Measurements from ENCODE around the gene C16orf86. TPM values are rescaled to one million over a fixed set of nuclear protein-coding genes. Genes with fewer than 3 reads are reported as not detected.

The C16orf86 gene
- total RNA-seq, 2 experiments from 2014 or later: 2.3 to 2.5 TPM

DNA sequence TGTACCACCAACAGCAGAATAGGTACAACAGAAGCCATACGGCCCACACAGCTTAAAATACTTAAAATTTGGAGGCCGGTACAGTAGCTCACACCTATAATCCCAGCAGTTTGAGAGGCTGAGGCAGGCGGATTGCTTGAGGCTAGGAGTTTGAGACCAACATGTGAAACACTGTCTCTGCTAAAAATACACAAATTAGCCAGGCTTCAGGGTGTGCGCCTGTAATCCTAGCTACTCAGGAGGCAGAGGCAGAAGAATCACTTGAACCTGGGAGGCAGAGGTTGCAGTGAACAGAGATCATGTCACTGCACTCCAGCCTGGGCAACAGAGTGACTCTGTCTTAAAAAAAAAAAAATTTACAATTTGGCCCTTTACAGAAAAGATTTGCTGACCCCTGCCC is 35.5 kb downstream of the C16orf86 start:
- CTCF ChIA-PET: no interaction called here
- Mint-ChIP-seq H3K4me1 (ENCODE audit: low read depth) (peaks cover 30% of the 10 kb centered on the region), H3K4me3 (no peak overlapping the region), H3K27ac (peak overlapping the region; percentile 25), H3K9me3 (ENCODE audit: insufficient read depth) (no peaks in the 10 kb centered on the region), H3K27me3 (ENCODE audit: low read depth) (no peaks in the 10 kb centered on the region), H3K36me3 (ENCODE audit: low read depth) (peaks cover 5% of the 10 kb centered on the region)
- DNase-seq (no peak), ATAC-seq (no peak)
- POLR2A ChIA-PET: no interaction called here

GRCh38 chr16:67703626-67704025 is 37.0 kb downstream of the C16orf86 start:
- POLR2A ChIA-PET: no interaction called here
- CTCF ChIA-PET: interaction anchor here (1.3 kb wide), 1 partner anchor 16 kb away, joined by 4 read pairs; the partner anchor contains the start of gene GFOD2
- DNase-seq: peak; percentile 46

GRCh38 chr16:67704110-67704509 is 37.5 kb downstream of the C16orf86 start:
- DNase-seq (no peak), ATAC-seq (no peak)
- Mint-ChIP-seq H3K27ac (peak overlapping the region; percentile 92), H3K27me3 (ENCODE audit: low read depth) (no peaks in the 10 kb centered on the region), H3K4me3 (no peak overlapping the region), H3K4me1 (ENCODE audit: low read depth) (peaks cover 30% of the 10 kb centered on the region), H3K36me3 (ENCODE audit: low read depth) (peaks cover 3% of the 10 kb centered on the region), H3K9me3 (ENCODE audit: insufficient read depth) (no peaks in the 10 kb centered on the region)
- CTCF ChIA-PET: interaction anchor here (1.3 to 2.1 kb wide), 2 partner anchors 12 to 16 kb away, joined by 4 read pairs; partner anchors contain the start of gene GFOD2
- POLR2A ChIA-PET: interaction anchor here (0.7 kb wide), 1 partner anchor 84 kb away, joined by 3 read pairs; no protein-coding TSS in a partner anchor

More at GRCh38 chr16:67703626-67704025, 37.0 kb downstream of the C16orf86 start:
- peak; percentile 84 for ATAC-seq
- Mint-ChIP-seq H3K27me3 (ENCODE audit: low read depth) (no peaks in the 10 kb centered on the region), H3K4me1 (ENCODE audit: low read depth) (peaks cover 30% of the 10 kb centered on the region), H3K9me3 (ENCODE audit: insufficient read depth) (no peaks in the 10 kb centered on the region), H3K4me3 (peak overlapping the region; percentile 40), H3K27ac (peak overlapping the region; percentile 92), H3K36me3 (ENCODE audit: low read depth) (peaks cover 4% of the 10 kb centered on the region)

GRCh38 chr16:67707210-67707609 is 40.6 kb downstream of the C16orf86 start:
- ATAC-seq (no peak), DNase-seq (no peak)
- H3K9me3 Mint-ChIP-seq (ENCODE audit: insufficient read depth): no peaks in the 10 kb centered on the region
- H3K4me1 Mint-ChIP-seq (ENCODE audit: low read depth): peaks cover 25% of the 10 kb centered on the region
- no peaks in the 10 kb centered on the region for H3K27me3 Mint-ChIP-seq (ENCODE audit: low read depth)
- H3K36me3 Mint-ChIP-seq (ENCODE audit: low read depth): peaks cover 3% of the 10 kb centered on the region
- no peak overlapping the region for H3K27ac Mint-ChIP-seq
- H3K4me3 Mint-ChIP-seq: no peak overlapping the region
- CTCF ChIA-PET: no interaction called here
- POLR2A ChIA-PET: no interaction called here

DNA sequence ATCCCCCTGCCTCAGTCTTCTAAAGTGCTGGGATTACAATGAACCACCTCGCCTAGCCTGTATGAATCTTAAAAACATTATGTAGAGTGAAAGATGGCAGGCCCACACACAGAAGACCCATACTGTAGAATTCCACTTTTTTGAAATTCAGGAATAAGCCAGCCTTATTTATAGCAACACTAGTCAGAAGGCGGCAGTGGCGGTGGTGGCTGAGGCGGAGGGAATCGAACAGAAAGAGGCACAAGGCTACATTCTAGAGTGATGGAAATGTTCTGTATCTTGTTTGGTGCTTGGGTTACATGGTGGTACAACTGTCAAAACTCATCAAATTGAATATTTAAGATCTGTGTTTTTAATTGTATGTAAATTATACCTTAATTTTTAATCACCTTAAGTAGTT is 41.2 kb downstream of the C16orf86 start:
- no peak overlapping the region for H3K27ac Mint-ChIP-seq
- DNase-seq (no peak), ATAC-seq (no peak)
- no peak overlapping the region for H3K4me3 Mint-ChIP-seq
- peaks cover 22% of the 10 kb centered on the region for H3K4me1 Mint-ChIP-seq (ENCODE audit: low read depth)
- no peaks in the 10 kb centered on the region for H3K9me3 Mint-ChIP-seq (ENCODE audit: insufficient read depth)
- H3K27me3 Mint-ChIP-seq (ENCODE audit: low read depth): no peaks in the 10 kb centered on the region
- peaks cover 3% of the 10 kb centered on the region for H3K36me3 Mint-ChIP-seq (ENCODE audit: low read depth)
- POLR2A ChIA-PET: no interaction called here
- CTCF ChIA-PET: no interaction called here

DNA sequence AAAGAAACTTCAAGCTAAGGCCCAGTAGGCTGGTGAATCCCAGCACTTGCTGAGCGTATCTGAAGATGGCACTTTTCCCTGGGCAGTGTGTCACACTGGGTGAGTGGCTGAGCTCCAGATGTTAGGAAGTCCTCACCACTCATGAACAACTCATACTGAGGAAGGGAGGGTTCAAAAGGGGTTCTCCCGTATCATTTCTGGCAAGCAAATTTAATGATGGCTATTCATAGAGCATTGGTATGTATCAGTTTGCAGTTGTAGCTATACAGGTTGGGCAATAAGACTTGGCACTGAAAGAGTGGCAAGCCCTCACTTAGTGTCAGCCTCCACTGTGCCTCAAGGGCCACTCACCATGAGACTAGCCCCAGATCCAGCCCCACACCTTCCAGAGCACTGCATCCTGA is 41.8 kb downstream of the C16orf86 start:
- CTCF ChIA-PET: no interaction called here
- Mint-ChIP-seq H3K27ac (no peak overlapping the region), H3K9me3 (ENCODE audit: insufficient read depth) (no peaks in the 10 kb centered on the region), H3K36me3 (ENCODE audit: low read depth) (peaks cover 3% of the 10 kb centered on the region), H3K27me3 (ENCODE audit: low read depth) (no peaks in the 10 kb centered on the region), H3K4me3 (no peak overlapping the region), H3K4me1 (ENCODE audit: low read depth) (peaks cover 16% of the 10 kb centered on the region)
- POLR2A ChIA-PET: no interaction called here
- DNase-seq: no peak
- no peak for ATAC-seq

GRCh38 chr16:67709050-67709449 is 42.4 kb downstream of the C16orf86 start:
- no peak overlapping the region for H3K27ac Mint-ChIP-seq
- ChIA-PET POLR2A (no interaction called here), CTCF (no interaction called here)

DNA sequence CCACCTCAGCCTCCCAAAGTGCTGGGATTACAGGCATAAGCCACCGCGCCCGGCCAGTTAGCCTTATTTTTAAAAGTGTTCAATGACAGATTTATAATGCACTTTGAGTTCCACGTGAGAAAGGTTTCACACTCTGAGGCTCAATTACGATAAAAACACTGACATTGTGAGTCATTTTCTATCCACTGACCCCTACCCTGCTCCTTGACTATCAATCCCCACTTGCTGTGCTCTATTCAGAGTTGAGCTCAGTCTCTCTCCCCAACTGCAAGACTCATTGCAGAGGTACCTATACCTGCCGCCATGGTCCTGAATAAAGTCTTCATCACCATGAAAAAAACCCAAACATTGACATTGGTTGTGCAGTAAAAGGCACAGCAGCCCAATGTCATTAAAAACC is 44.0 kb downstream of the C16orf86 start:
- Mint-ChIP-seq H3K4me1 (ENCODE audit: low read depth) (no peaks in the 10 kb centered on the region), H3K36me3 (ENCODE audit: low read depth) (no peaks in the 10 kb centered on the region), H3K27me3 (ENCODE audit: low read depth) (no peaks in the 10 kb centered on the region), H3K9me3 (ENCODE audit: insufficient read depth) (no peaks in the 10 kb centered on the region), H3K27ac (no peak overlapping the region), H3K4me3 (no peak overlapping the region)
- DNase-seq (no peak), ATAC-seq (no peak)
- ChIA-PET POLR2A (no interaction called here), CTCF (no interaction called here)

More at GRCh38 chr16:67709050-67709449, 42.4 kb downstream of the C16orf86 start:
- DNase-seq (no peak), ATAC-seq (no peak)
- H3K4me1 Mint-ChIP-seq (ENCODE audit: low read depth): peaks cover 9% of the 10 kb centered on the region
- H3K4me3 Mint-ChIP-seq: no peak overlapping the region
- H3K36me3 Mint-ChIP-seq (ENCODE audit: low read depth): no peaks in the 10 kb centered on the region
- H3K9me3 Mint-ChIP-seq (ENCODE audit: insufficient read depth): no peaks in the 10 kb centered on the region
- H3K27me3 Mint-ChIP-seq (ENCODE audit: low read depth): no peaks in the 10 kb centered on the region

GRCh38 chr16:67713647-67714273 is 47.1 kb downstream of the C16orf86 start:
- H3K4me1 Mint-ChIP-seq (ENCODE audit: low read depth): peaks cover 16% of the 10 kb centered on the region
- ChIA-PET CTCF (interaction anchor here (0.7 to 1.9 kb wide), 4 partner anchors 41 to 327 kb away, joined by 3 to 8 read pairs (median 6); no protein-coding TSS in a partner anchor), POLR2A (no interaction called here)
- H3K27ac Mint-ChIP-seq: no peak overlapping the region
- H3K36me3 Mint-ChIP-seq (ENCODE audit: low read depth): peaks cover 7% of the 10 kb centered on the region
- DNase-seq (no peak), ATAC-seq (no peak)
- no peaks in the 10 kb centered on the region for H3K9me3 Mint-ChIP-seq (ENCODE audit: insufficient read depth)
- no peak overlapping the region for H3K4me3 Mint-ChIP-seq
- H3K27me3 Mint-ChIP-seq (ENCODE audit: low read depth): no peaks in the 10 kb centered on the region

DNA sequence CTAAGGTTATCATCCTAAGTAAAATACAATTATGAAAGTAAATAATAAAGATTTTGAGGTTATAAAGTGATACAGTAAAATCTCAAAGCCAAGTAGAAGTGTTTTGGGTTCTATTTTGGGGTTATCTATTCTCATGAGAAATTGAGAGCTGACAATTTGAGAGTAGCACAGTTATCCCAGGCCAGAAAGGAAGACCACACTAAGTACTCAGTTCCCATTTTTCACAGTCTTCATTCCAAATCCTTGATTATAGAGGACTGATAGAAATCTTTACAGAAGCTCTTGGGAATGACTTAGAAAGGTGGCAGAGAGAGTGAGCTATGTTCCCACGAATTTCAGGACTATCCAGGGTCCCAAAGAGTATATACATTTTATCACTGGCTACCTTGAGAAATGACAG is 47.9 kb downstream of the C16orf86 start:
- ATAC-seq (no peak), DNase-seq (no peak)
- Mint-ChIP-seq H3K27me3 (ENCODE audit: low read depth) (no peaks in the 10 kb centered on the region), H3K4me1 (ENCODE audit: low read depth) (peaks cover 16% of the 10 kb centered on the region), H3K4me3 (no peak overlapping the region), H3K27ac (no peak overlapping the region), H3K9me3 (ENCODE audit: insufficient read depth) (no peaks in the 10 kb centered on the region), H3K36me3 (ENCODE audit: low read depth) (peaks cover 7% of the 10 kb centered on the region)
- POLR2A ChIA-PET: no interaction called here
- CTCF ChIA-PET: interaction anchor here (0.9 to 1.9 kb wide), 4 partner anchors 42 to 326 kb away, joined by 3 to 8 read pairs (median 5); no protein-coding TSS in a partner anchor

DNA sequence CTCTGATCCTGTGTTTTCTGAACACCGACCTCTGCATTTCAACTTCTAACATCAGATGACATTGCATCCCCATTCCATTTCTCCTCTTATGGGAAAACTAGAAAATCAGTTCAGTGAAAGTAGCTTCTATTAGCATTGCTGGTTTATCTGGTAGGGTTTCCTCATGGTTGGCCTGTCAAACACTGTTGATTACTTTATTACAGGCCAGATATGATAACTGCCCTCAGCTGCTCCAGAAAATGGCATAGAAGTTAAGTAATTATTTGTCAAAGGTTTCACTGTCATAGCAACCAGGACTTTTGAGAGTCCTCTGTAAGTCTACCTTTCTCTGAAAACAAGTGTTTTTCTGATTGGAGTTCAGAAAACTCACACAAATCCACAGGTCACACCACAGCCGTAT is 49.5 kb downstream of the C16orf86 start:
- ChIA-PET CTCF (interaction anchor here (1.3 to 1.7 kb wide), 5 partner anchors 11 to 234 kb away, joined by 3 to 4 read pairs (median 3); no protein-coding TSS in a partner anchor), POLR2A (interaction anchor here (0.6 kb wide), 1 partner anchor 149 kb away, joined by 3 read pairs; no protein-coding TSS in a partner anchor)
- Mint-ChIP-seq H3K36me3 (ENCODE audit: low read depth) (peaks cover 7% of the 10 kb centered on the region), H3K9me3 (ENCODE audit: insufficient read depth) (no peaks in the 10 kb centered on the region), H3K27me3 (ENCODE audit: low read depth) (no peaks in the 10 kb centered on the region), H3K4me3 (no peak overlapping the region), H3K27ac (no peak overlapping the region), H3K4me1 (ENCODE audit: low read depth) (peaks cover 29% of the 10 kb centered on the region)
- ATAC-seq (no peak), DNase-seq (no peak)

All from activated CD8-positive, alpha-beta T cell treated with anti-CD3 and anti-CD28 coated beads, Interleukin-2, amount 10 ng/mL, durations not matched to agents 7 days and 5 days (primary cell).